ENCODE data around the gene LAD1.

The LAD1 gene, protein sequence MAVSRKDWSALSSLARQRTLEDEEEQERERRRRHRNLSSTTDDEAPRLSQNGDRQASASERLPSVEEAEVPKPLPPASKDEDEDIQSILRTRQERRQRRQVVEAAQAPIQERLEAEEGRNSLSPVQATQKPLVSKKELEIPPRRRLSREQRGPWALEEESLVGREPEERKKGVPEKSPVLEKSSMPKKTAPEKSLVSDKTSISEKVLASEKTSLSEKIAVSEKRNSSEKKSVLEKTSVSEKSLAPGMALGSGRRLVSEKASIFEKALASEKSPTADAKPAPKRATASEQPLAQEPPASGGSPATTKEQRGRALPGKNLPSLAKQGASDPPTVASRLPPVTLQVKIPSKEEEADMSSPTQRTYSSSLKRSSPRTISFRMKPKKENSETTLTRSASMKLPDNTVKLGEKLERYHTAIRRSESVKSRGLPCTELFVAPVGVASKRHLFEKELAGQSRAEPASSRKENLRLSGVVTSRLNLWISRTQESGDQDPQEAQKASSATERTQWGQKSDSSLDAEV

DNA sequence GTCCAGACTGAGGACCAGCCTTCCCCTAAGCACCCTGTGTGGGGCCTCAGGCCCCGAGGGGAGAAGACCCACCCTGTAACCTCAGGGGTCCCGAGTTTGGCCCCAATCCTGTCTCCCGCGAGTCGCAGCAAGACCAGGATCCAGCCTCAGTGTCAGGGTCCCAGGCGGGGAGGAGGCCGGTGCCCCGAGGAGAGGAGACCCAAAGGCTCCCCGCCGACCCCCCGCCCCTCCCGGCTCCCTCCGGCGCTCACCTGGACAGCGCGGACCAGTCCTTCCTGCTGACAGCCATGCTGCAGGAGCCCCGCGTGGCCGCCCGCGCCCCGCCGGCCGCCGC, at the start of gene LAD1:
TSS of gene LAD1 (minus strand) at position 307 of the 334 bp plus-strand sequence. CDS start at position 289, 18 bp downstream.
- DNase-seq: no peak

DNA sequence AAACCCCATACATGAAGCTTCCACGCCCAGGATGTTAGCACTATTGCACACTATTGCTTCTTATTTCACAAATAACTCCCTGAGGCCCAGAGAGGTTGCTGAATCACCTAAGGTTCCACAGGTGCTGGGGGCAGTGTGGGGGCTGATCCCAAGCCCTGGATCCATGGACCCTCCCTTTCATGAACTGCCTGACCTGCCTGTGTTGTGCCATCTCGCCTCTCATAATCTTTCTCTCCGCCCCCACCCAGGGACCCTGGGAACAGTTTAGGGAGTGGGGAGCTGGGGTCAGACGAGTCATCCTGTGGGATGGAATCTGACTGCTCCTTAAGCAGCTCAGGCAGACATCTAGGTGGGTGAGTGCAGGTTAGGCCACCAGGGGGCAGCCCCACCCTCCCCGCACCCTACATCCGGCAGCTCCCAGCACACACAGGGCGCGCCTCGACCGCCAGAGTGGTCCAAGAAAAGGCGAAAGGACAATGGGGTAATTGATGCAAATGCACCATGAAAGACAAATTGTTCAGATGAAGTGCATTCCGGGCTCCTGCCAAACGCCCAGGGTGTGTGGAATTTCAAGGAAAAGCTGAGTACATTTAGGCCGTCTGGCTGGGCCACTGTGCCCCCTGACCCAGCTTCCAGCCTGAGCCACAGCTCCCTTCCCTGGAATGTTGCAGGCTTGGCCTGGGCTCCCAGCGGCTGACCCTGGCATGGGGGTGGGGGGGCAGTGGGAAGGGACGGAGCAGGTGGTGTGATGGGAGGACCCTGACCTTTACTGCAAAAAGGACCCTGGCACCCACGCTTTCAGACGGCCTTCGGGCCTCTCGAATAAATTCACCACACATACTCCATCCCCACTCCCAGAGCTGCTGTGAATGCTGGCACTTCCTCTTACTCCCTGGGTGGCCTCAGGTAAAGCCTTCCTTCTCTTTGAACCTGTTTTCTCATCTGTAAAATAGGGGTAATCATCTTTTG, 49.1 kb upstream of the LAD1 start:
- DNase-seq: peak; percentile 57

GRCh38 chr1:201445310-201445709, 46.2 kb upstream of the LAD1 start:
- DNase-seq: no peak

GRCh38 chr1:201444792-201445191, 45.7 kb upstream of the LAD1 start:
- DNase-seq: no peak

GRCh38 chr1:201443747-201444146, 44.6 kb upstream of the LAD1 start:
- DNase-seq: no peak

DNA sequence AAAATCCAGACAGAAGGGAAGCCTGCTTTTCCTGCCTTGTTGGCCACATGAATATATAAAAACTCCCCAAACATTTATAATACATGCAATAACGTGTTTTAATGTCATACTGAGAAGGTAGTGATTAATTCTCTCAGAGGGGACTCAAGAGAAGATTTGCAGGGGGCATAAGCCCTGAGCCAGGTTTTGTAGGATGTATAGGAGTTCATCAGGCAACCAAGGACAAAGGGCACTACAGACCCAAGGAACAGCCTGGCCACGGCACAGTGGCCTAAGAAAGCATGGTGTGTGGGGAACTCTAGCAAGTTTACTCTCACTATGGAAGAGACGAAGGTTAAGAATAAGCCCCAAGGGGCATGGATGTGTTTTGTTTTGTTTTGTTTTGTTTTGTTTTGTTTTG, 37.8 kb upstream of the LAD1 start:
- no peak for DNase-seq

- DNase-seq: no peak
These were observed 37.3 kb upstream of the LAD1 start for GRCh38 chr1:201436393-201436792.

- no peak for DNase-seq
These were observed 35.1 kb upstream of the LAD1 start for GRCh38 chr1:201434266-201434665.

- DNase-seq: no peak
These were observed 34.5 kb upstream of the LAD1 start for GRCh38 chr1:201433609-201434008.

- DNase-seq: no peak
These were observed 31.7 kb upstream of the LAD1 start for GRCh38 chr1:201430776-201431175.

- no peak for DNase-seq
These were observed 30.8 kb upstream of the LAD1 start for GRCh38 chr1:201429736-201430501.

- no peak for DNase-seq
These were observed 28.8 kb upstream of the LAD1 start for GRCh38 chr1:201427963-201428362.

- no peak for DNase-seq
These were observed 27.6 kb upstream of the LAD1 start for GRCh38 chr1:201426479-201427310.

GRCh38 chr1:201424146-201424545, 25.0 kb upstream of the LAD1 start:
- no peak for DNase-seq

DNA sequence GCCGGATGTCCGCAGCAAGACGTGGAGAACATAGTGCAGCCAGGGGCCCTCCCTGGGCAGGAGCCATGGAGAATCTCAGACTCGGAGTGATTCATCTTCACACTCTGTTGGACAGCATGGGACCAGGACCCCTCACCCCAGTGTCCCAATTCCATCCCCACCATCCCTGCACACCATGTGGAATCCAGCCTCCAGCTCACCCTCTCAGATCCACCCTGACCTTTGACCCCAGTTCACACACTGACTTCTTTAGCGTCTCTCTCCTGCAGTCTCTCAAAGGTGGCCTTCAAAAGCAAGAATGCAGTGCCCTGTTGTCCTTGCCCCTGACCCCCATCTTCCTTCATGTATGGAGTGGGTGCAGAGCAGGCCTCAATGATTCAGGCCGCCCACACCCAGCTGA, 24.5 kb upstream of the LAD1 start:
- no peak for DNase-seq

- DNase-seq: no peak
These were observed 23.4 kb upstream of the LAD1 start for GRCh38 chr1:201422436-201423030.

GRCh38 chr1:201422026-201422425, 22.9 kb upstream of the LAD1 start:
- DNase-seq: no peak

- DNase-seq: no peak
These were observed 21.9 kb upstream of the LAD1 start for GRCh38 chr1:201421041-201421440.

DNA sequence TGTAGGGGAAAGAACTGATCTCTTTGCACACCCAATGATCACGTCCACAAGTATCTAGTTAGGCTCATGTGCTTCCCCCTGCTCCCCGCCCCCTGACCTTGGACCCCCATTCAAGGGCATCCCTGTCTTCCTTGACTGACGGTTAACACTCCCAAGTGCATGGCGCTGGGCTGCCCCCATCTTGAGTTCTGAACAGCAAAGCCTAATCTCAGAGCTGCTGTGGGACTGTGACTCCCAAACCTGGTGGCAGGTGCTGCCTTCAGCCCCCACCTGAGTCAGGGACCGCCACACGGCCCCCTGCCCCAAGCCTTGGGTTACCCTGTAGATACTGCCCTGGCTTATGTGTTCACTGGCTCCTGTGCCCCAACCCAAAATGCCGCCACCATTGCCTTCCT, 21.5 kb upstream of the LAD1 start:
- DNase-seq: no peak

DNA sequence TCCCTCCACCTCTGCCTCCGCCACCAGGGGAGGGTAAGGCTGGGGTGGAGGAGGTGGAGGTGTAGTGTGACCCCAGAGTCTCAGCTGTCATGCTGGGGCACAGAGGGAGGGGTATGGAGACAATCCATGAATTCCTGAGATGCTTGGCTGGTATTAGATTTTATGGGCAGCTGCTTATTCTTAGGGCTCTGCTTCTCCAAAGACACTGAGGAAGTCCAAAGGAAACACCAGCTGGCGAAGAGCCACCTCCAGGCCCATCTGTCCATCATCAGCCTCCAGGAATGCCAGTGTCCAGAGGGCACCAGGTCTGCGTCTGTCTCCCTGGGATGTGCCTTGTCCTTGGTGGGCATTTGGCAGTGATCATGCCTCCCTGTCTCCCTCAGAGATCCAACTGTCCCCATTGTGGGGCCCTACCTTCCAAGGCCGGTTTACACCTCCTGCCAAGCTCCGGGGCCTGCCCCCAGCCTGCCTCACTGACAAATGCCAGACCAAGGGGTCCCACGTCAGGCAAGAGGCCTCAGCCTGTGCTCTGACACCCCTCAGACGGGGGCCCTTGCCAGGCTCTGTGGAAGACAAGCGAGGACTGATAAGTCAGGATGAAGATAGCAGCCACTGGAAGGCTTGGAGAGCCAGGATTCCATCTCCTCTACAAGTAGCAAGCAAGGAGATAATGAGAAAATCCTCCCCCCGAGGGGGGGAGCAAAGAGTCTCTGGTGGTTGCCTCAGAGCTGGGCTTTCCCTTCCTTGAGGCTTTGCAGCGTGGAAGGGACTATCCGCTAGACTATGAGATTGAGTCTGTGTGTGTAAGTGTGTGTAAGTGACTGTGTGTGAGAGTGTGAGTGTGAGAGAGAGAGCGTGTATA, 20.9 kb upstream of the LAD1 start:
- no peak for DNase-seq

- DNase-seq: no peak
These were observed 20.1 kb upstream of the LAD1 start for GRCh38 chr1:201419256-201419655.
